Muscle layer of colon (tissue), 2 donors: Measurements from ENCODE around the gene CLCA2.

Experiments
- H3K27ac ChIP-seq: one replicate; pipeline ENCODE4 v1.7.0; 2013; ENCODE audit warnings: low read depth, mild to moderate bottlenecking, low read length, moderate library complexity
- H3K27me3 ChIP-seq, 2 donors: one replicate each; pipeline ENCODE4 v1.7.0; 2013; ENCODE audit warnings: low read length in 2 of 2, mild to moderate bottlenecking in 2 of 2; ENCODE audit not compliant: insufficient read depth in 2 of 2, control insufficient read depth in 1 of 2
- H3K36me3 ChIP-seq: one replicate; pipeline ENCODE4 v1.7.0; 2013; ENCODE audit warnings: mild to moderate bottlenecking, low read length; ENCODE audit not compliant: insufficient read depth
- H3K4me1 ChIP-seq: one replicate; pipeline ENCODE4 v1.7.0; 2013; ENCODE audit warnings: mild to moderate bottlenecking, low read length; ENCODE audit not compliant: insufficient read depth
- H3K4me3 ChIP-seq, 2 donors: one replicate each; pipeline ENCODE4 v1.7.0; 2013; ENCODE audit warnings: low read length in 2 of 2, low read depth in 1 of 2, mild to moderate bottlenecking in 1 of 2, moderate library complexity in 1 of 2
- H3K9ac ChIP-seq: one replicate; pipeline ENCODE4 v1.7.0; 2013; ENCODE audit warnings: low read length
- H3K9me3 ChIP-seq: one replicate; pipeline ENCODE4 v1.7.0; 2013; ENCODE audit warnings: mild to moderate bottlenecking, low read length
- donor health status: abdominal sarcoma.
- donor health status: Adenocarcinoma of cecum.

CLCA2 gene

GRCh38 chr1:86434059-86434458 is 10.1 kb downstream of the CLCA2 start:
- H3K27ac ChIP-seq, result no peak overlapping the region
- H3K36me3 ChIP-seq, result no peaks in the 10 kb centered on the region
- H3K4me1 ChIP-seq, result peaks cover 5% of the 10 kb centered on the region
- H3K9me3 ChIP-seq, result no peaks in the 10 kb centered on the region
- H3K27me3 ChIP-seq, result no peaks in the 10 kb centered on the region
- no peak overlapping the region for H3K9ac ChIP-seq
- H3K4me3 ChIP-seq, result no peak overlapping the region

GRCh38 chr1:86435327-86435726 is 11.4 kb downstream of the CLCA2 start:
- Histone ChIP-seq H3K27ac (no peak overlapping the region), H3K36me3 (no peaks in the 10 kb centered on the region), H3K27me3 (no peaks in the 10 kb centered on the region), H3K9ac (no peak overlapping the region), H3K4me3 (no peak overlapping the region), H3K4me1 (peaks cover 2% of the 10 kb centered on the region), H3K9me3 (no peaks in the 10 kb centered on the region)

GRCh38 chr1:86436041-86436440 is 12.1 kb downstream of the CLCA2 start:
- H3K27ac ChIP-seq, result no peak overlapping the region
- no peaks in the 10 kb centered on the region for H3K27me3 ChIP-seq
- no peaks in the 10 kb centered on the region for H3K4me1 ChIP-seq
- H3K9me3 ChIP-seq, result no peaks in the 10 kb centered on the region
- no peaks in the 10 kb centered on the region for H3K36me3 ChIP-seq
- H3K4me3 ChIP-seq, result no peak overlapping the region
- no peak overlapping the region for H3K9ac ChIP-seq

DNA sequence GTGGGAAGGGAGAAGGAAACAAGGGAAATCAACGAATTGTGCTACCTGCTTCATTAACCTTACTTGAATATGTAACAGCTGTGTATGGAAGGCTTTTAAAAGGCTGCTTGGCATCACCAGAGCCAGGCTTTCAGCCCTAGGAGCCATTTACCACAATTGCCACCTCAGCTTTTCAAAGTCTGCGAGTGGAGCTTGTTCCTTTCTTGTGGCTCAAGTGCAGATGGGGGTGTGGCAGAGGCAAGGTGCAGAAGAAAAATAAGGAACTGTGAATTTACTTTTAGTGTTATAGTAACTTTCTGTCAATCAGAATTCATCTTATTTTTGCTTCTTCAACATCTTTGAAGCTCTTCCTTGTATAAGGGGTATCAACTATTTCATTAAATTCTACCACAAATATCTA is 17.6 kb downstream of the CLCA2 start:
- Histone ChIP-seq H3K27ac (no peak overlapping the region), H3K36me3 (no peaks in the 10 kb centered on the region), H3K9ac (no peak overlapping the region), H3K4me1 (no peaks in the 10 kb centered on the region), H3K9me3 (no peaks in the 10 kb centered on the region), H3K27me3 (no peaks in the 10 kb centered on the region), H3K4me3 (no peak overlapping the region)

DNA sequence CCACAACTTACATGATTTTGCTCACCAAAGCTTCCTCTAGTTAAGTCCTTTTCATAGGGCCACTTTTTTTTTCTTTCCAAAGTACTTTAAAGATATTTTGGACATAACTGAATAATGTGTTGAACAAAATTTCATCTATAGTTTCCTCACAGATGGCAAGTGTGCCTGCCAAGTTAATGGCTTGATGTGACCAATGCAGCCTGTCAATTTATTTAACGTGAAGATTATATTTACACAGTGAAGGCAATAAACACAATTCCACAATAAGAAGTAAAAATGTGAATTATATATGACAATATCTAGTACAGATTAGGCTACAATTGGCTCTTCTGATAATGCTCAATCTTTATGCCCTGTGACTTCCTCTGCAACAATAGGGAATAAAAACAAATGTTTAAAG is 18.0 kb downstream of the CLCA2 start:
- H3K9me3 ChIP-seq, result no peaks in the 10 kb centered on the region
- no peaks in the 10 kb centered on the region for H3K36me3 ChIP-seq
- H3K27ac ChIP-seq, result no peak overlapping the region
- no peak overlapping the region for H3K4me3 ChIP-seq
- no peak overlapping the region for H3K9ac ChIP-seq
- H3K4me1 ChIP-seq, result no peaks in the 10 kb centered on the region
- no peaks in the 10 kb centered on the region for H3K27me3 ChIP-seq

- Histone ChIP-seq H3K9me3 (no peaks in the 10 kb centered on the region), H3K9ac (no peak overlapping the region), H3K27me3 (no peaks in the 10 kb centered on the region), H3K4me3 (no peak overlapping the region), H3K4me1 (no peaks in the 10 kb centered on the region), H3K27ac (no peak overlapping the region), H3K36me3 (no peaks in the 10 kb centered on the region)
Observed at GRCh38 chr1:86445919-86446318, 21.9 kb downstream of the CLCA2 start.

DNA sequence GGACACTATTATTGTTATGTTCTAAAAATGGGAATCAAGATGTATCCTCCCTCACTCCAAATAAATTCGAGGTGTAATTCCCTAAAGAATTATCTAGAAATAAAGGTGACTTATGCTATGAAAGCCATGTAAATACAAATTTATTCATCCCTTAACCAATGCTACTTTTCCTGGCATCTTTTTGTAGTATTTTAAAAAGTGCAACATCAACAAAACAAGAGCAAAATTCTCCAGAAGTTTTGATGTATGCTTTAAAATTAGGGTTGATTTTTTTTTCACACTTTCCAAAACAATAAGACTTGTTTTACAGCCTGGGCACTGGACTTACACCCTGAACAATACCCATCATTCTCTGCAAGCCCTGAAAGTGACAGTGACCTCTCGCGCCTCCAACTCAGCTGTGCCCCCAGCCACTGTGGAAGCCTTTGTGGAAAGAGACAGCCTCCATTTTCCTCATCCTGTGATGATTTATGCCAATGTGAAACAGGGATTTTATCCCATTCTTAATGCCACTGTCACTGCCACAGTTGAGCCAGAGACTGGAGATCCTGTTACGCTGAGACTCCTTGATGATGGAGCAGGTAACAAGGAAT is 23.3 kb downstream of the CLCA2 start:
- Histone ChIP-seq H3K27me3 (no peaks in the 10 kb centered on the region), H3K9ac (no peak overlapping the region), H3K9me3 (no peaks in the 10 kb centered on the region), H3K4me1 (no peaks in the 10 kb centered on the region), H3K4me3 (no peak overlapping the region), H3K36me3 (no peaks in the 10 kb centered on the region), H3K27ac (no peak overlapping the region)

- no peak overlapping the region for H3K9ac ChIP-seq
- H3K4me3 ChIP-seq, result no peak overlapping the region
- no peak overlapping the region for H3K27ac ChIP-seq
- no peaks in the 10 kb centered on the region for H3K27me3 ChIP-seq
- no peaks in the 10 kb centered on the region for H3K4me1 ChIP-seq
- H3K9me3 ChIP-seq, result no peaks in the 10 kb centered on the region
- no peaks in the 10 kb centered on the region for H3K36me3 ChIP-seq
Observed at GRCh38 chr1:86448670-86449069, 24.7 kb downstream of the CLCA2 start.

GRCh38 chr1:86449103-86449502 is 25.1 kb downstream of the CLCA2 start:
- Histone ChIP-seq H3K27me3 (no peaks in the 10 kb centered on the region), H3K27ac (no peak overlapping the region), H3K9ac (no peak overlapping the region), H3K36me3 (no peaks in the 10 kb centered on the region), H3K4me1 (no peaks in the 10 kb centered on the region), H3K4me3 (no peak overlapping the region), H3K9me3 (no peaks in the 10 kb centered on the region)

DNA sequence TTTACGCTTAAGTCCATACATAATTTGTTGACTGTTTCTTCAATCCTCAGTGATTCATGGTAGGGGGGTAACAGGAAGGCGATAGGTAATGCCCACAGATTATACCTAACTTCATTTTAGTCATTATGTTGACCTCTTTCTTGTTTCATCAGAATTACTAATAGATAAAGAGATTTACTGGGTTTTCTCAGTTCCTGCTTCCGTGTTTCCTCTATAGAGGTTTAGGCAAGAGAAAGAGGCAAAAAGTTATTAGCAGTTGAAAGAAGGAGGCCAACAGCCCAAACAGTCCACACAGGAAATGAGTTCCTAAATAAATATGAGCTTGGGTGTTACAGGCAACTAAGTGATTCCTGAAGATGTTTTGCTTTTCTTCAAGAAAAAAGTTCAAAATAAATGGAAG is 26.9 kb downstream of the CLCA2 start:
- no peak overlapping the region for H3K4me3 ChIP-seq
- H3K9ac ChIP-seq, result no peak overlapping the region
- no peaks in the 10 kb centered on the region for H3K36me3 ChIP-seq

DNA sequence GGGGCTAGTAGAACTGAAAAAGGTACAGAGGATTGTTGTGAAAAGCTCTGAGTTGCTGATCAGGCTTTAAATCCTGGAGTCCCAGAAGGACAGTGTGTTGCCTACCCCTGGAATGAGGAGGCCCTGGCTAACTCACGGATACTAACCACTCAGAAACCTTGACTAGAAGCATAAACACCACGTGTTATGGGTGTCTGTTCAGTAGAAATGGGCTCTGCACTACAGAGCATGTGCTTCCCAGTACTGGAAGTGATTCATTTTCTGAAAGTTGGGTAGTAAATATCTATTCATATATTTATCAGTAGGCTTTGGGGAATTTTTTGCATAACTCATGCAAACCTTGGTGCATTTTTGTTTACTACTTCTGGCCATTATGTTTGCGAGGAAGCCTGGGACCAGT is 29.7 kb downstream of the CLCA2 start:
- no peaks in the 10 kb centered on the region for H3K4me1 ChIP-seq
- no peak overlapping the region for H3K4me3 ChIP-seq
- no peak overlapping the region for H3K27ac ChIP-seq
- no peaks in the 10 kb centered on the region for H3K36me3 ChIP-seq
- no peaks in the 10 kb centered on the region for H3K27me3 ChIP-seq
- H3K9me3 ChIP-seq, result no peaks in the 10 kb centered on the region
- H3K9ac ChIP-seq, result no peak overlapping the region

More for the DNA sequence above, 26.9 kb downstream of the CLCA2 start:
- Histone ChIP-seq H3K4me1 (no peaks in the 10 kb centered on the region), H3K27me3 (no peaks in the 10 kb centered on the region), H3K27ac (no peak overlapping the region), H3K9me3 (no peaks in the 10 kb centered on the region)

DNA sequence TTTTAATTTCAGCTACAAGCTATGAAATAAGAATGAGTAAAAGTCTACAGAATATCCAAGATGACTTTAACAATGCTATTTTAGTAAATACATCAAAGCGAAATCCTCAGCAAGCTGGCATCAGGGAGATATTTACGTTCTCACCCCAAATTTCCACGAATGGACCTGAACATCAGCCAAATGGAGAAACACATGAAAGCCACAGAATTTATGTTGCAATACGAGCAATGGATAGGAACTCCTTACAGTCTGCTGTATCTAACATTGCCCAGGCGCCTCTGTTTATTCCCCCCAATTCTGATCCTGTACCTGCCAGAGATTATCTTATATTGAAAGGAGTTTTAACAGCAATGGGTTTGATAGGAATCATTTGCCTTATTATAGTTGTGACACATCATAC is 31.1 kb downstream of the CLCA2 start:
- no peaks in the 10 kb centered on the region for H3K4me1 ChIP-seq
- no peak overlapping the region for H3K9ac ChIP-seq
- no peaks in the 10 kb centered on the region for H3K27me3 ChIP-seq
- H3K36me3 ChIP-seq, result no peaks in the 10 kb centered on the region
- no peaks in the 10 kb centered on the region for H3K9me3 ChIP-seq
- H3K4me3 ChIP-seq, result no peak overlapping the region
- no peak overlapping the region for H3K27ac ChIP-seq
